ENCODE data around the gene POU6F2. TPM values are rescaled to one million over a fixed set of nuclear protein-coding genes. Genes with fewer than 3 reads are reported as not detected.

The POU6F2 gene
- total and polyA plus RNA-seq, 2 of the 4 experiments (the other 2 are of a cell fraction) = not detected

DNA sequence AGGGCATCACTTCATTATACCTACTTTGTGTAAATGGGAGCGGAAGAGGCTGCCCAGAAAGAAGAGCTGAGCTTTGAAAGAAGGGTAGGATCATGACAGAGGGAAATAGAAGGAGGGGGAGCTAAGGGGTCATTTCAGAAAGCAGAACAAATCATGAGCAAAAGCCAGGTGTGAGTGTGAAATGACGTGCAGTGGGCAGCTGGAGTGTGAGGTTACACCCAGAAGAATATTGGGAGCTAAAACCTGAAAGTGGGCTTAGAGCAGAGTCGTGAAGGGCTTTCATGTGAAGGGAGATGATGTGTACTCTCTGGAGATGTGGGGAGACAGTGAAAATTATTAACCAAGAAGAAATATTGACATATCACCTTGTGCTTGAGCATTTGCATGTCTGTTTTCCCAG lies 343.5 kb downstream of the POU6F2 start:
- H3K36me3 ChIP-seq (ENCODE audit: control insufficient read depth, insufficient read depth, low read length) = no peaks in the 10 kb centered on the region
- H4K8ac ChIP-seq (ENCODE audit: low read depth in 2 of 2, low read length in 2 of 2) = no peak overlapping the region
- in situ Hi-C loops (cut with MboI; ENCODE audit: low sequenced_read_pairs) (no loop called here), dilution Hi-C loops (cut with HindIII; ENCODE audit: low sequenced_read_pairs, unreplicated experiment) (no loop called here), intact Hi-C loops (cut with micrococcal nuclease) (no loop called here)
- H3K4me2 ChIP-seq (ENCODE audit: low read depth, low read length) = no peak overlapping the region
- H3K4me1 ChIP-seq (ENCODE audit: control insufficient read depth, insufficient read depth, low read length) = no peaks in the 10 kb centered on the region
- no TSS peak for BruUV-seq (replicated peaks)
- no peaks in the 10 kb centered on the region for H3K27me3 ChIP-seq (ENCODE audit: control insufficient read depth, insufficient read depth, low read length)
- H3K14ac ChIP-seq (replicated peaks; ENCODE audit: low read depth, low read length) = no peak overlapping the region
- 0% methylated on average over 1 of the region's 3 CpGs; no CpG with 5 or more reads in 1 of the 2 experiments for WGBS, 2 experiments (ENCODE audit: extremely low coverage in 2 of 2, insufficient read length in 1 of 2)
- no peak overlapping the region for H3K56ac ChIP-seq (ENCODE audit: extremely low read depth, insufficient read depth, low read length)
- H3K4me3 ChIP-seq (ENCODE audit: insufficient read depth, low read depth, low read length) = no peak overlapping the region
- no peak overlapping the region for H2AFZ ChIP-seq (replicated peaks; ENCODE audit: low read length, poor library complexity)
- ATAC-seq (ENCODE audit: low read depth) (no peak), DNase-seq (no peak)
- H3K9me3 ChIP-seq (ENCODE audit: control insufficient read depth, insufficient read depth, low read length) = no peaks in the 10 kb centered on the region
- CTCF ChIA-PET = no interaction called here
- H2BK120ac ChIP-seq (ENCODE audit: low read depth, low read length) = no peak overlapping the region
- H4K20me1 ChIP-seq (ENCODE audit: insufficient read depth, low read length) = no peaks in the 10 kb centered on the region
- no peaks in the 10 kb centered on the region for H3K79me1 ChIP-seq (ENCODE audit: low read depth in 1 of 2, low read length in 2 of 2)
- no peak overlapping the region for H3K18ac ChIP-seq (ENCODE audit: low read depth, low read length)
- H2AK9ac ChIP-seq (replicated peaks; ENCODE audit: low read depth, low read length, poor library complexity) = no peak overlapping the region
- no peak overlapping the region for H2AK5ac ChIP-seq (ENCODE audit: low read depth, low read length)
- POLR2A ChIA-PET (ENCODE audit: unreplicated experiment) = no interaction called here
- no peak overlapping the region for H4K5ac ChIP-seq (ENCODE audit: low read depth, low read length)
- no peak overlapping the region for H2BK20ac ChIP-seq (ENCODE audit: low read depth, low read length)
- no peak overlapping the region for H2BK15ac ChIP-seq (ENCODE audit: low read depth, low read length)
- no peak for TF ChIP-seq RAD21 (IDR thresholded peaks at IDR 0.05; ENCODE audit: low read length)
- TF ChIP-seq BHLHE40 (IDR thresholded peaks at IDR 0.05; ENCODE audit: low read depth, low read length) = no peak
- no peak for TF ChIP-seq CHD1 (IDR thresholded peaks at IDR 0.05; ENCODE audit: low read depth, low read length)
- TF ChIP-seq POLR2A (IDR thresholded peaks at IDR 0.05; ENCODE audit: low read depth, low read length) = no peak
- no peak for TF ChIP-seq MAZ (IDR thresholded peaks at IDR 0.05; ENCODE audit: borderline replicate concordance, low read depth, low read length)
- H3K9ac ChIP-seq (ENCODE audit: low read depth, low read length) = no peak overlapping the region
- no peak overlapping the region for H4K91ac ChIP-seq (ENCODE audit: insufficient read depth, low read depth, low read length)
- no peak overlapping the region for H2BK5ac ChIP-seq (ENCODE audit: low read depth, low read length, poor library complexity, severe bottlenecking)
- no peak overlapping the region for H3K4ac ChIP-seq (ENCODE audit: low read depth, low read length)
- no peak overlapping the region for H3K23ac ChIP-seq (ENCODE audit: low read depth, low read length)
- no peak overlapping the region for H3K27ac ChIP-seq (ENCODE audit: insufficient read depth, low read length)
- H3K9me1 ChIP-seq (ENCODE audit: insufficient read depth, low read length) = no peaks in the 10 kb centered on the region

All from IMR-90 (cell line).